Nephron (organoid): ENCODE data around the gene STIP1.

ENCODE experiments used
- H3K27ac Mint-ChIP-seq, 3 experiments: 2 replicates each; pipeline ENCODE4 v1.8.0; 2020; ENCODE audit warnings: mixed read lengths in 3 of 3, mild to moderate bottlenecking in 2 of 3, moderate library complexity in 1 of 3
- H3K27me3 Mint-ChIP-seq: 2 replicates; pipeline ENCODE4 v1.8.0; 2021; ENCODE audit warnings: low read depth, mild to moderate bottlenecking, moderate library complexity, mixed read lengths
- H3K36me3 Mint-ChIP-seq: 2 replicates; pipeline ENCODE4 v1.8.0; 2020; ENCODE audit warnings: low read depth, mixed read lengths
- H3K4me1 Mint-ChIP-seq: 2 replicates; pipeline ENCODE4 v1.8.0; 2020; ENCODE audit warnings: mixed read lengths
- H3K4me3 Mint-ChIP-seq, 3 experiments: 2 replicates each; pipeline ENCODE4 v1.8.0; 2020; ENCODE audit warnings: mild to moderate bottlenecking in 3 of 3, mixed read lengths in 3 of 3, moderate library complexity in 2 of 3
- H3K9me3 Mint-ChIP-seq: 2 replicates; pipeline ENCODE4 v1.8.0; 2020; ENCODE audit warnings: mixed read lengths
- CTCF ChIP-seq, 3 experiments: fragments of 200-600 bp; sonication (generic); IDR thresholded peaks; one replicate each; pipeline ENCODE4 v1.5.0; 2021; ENCODE audit warnings: antibody characterized with exemption in 3 of 3; ENCODE audit not compliant: unreplicated experiment in 3 of 3

STIP1 gene

DNA sequence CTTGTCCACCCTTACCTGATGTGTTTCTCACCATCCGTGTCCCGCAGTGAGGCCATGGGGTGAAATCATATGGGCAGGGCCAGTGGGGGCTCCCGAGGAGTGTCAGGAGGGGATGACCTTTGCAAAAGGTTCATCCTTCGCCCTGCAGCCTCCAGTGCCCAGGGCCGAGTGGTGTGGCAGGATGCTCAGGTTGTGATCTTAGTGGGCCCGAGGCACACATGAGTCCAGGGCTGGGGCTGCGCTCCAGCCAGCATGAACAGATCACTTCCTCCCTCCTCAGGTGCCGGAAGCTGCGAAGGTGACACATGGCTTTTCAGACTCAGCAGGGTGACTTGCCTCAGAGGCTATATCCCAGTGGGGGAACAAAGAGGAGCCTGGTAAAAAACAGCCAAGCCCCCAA is 52.1 kb downstream of the STIP1 start:
- TF ChIP-seq CTCF (IDR thresholded peaks at IDR 0.05; ENCODE audit: unreplicated experiment in 3 of 3) = no peak
- peaks cover 42% of the 10 kb centered on the region for H3K4me1 Mint-ChIP-seq
- H3K9me3 Mint-ChIP-seq = no peaks in the 10 kb centered on the region
- H3K27ac Mint-ChIP-seq = peak overlapping the region; percentile 76 to 98 (median 88)
- peak overlapping the region; percentile 18 to 70 (median 67) for H3K4me3 Mint-ChIP-seq
- peaks cover 9% of the 10 kb centered on the region for H3K36me3 Mint-ChIP-seq
- H3K27me3 Mint-ChIP-seq = no peaks in the 10 kb centered on the region

DNA sequence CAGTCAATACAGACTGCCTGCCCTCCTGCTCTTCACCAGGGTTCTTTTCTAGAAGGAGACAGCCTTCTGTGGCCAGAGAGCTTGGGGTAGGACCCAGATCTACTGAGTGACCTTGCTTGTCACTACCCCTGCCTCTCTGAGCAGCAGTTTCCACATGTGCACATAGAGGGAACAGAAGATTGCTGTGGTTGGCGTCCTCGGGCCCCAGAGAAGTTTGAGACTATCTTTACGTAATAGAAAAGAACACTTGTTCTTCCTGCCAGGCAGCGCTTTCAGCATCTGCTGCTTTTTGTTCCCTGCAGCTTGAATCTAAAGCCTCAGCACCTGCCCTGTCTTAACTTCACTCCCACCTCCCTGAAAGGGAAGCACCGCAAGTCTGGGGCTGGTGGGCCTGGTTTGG is 53.0 kb downstream of the STIP1 start:
- Mint-ChIP-seq H3K27me3 (no peaks in the 10 kb centered on the region), H3K4me3 (peak overlapping the region; percentile 44 to 70 (median 67)), H3K4me1 (peaks cover 45% of the 10 kb centered on the region), H3K27ac (peak overlapping the region; percentile 76 to 98 (median 88)), H3K9me3 (no peaks in the 10 kb centered on the region), H3K36me3 (peaks cover 14% of the 10 kb centered on the region)
- TF ChIP-seq CTCF (IDR thresholded peaks at IDR 0.05; ENCODE audit: unreplicated experiment in 3 of 3) = no peak

GRCh38 chr11:64239662-64240434 is 53.9 kb downstream of the STIP1 start:
- Mint-ChIP-seq H3K27ac (peak overlapping the region; percentile 98), H3K9me3 (no peaks in the 10 kb centered on the region), H3K36me3 (peaks cover 14% of the 10 kb centered on the region), H3K4me1 (peaks cover 45% of the 10 kb centered on the region), H3K4me3 (peak overlapping the region; percentile 90 to 95 (median 92)), H3K27me3 (no peaks in the 10 kb centered on the region)
- no peak for TF ChIP-seq CTCF (IDR thresholded peaks at IDR 0.05; ENCODE audit: unreplicated experiment in 3 of 3)

- no peaks in the 10 kb centered on the region for H3K9me3 Mint-ChIP-seq
- no peaks in the 10 kb centered on the region for H3K27me3 Mint-ChIP-seq
- peak within 1 kb of the TSS; percentile 90 to 95 (median 92) for H3K4me3 Mint-ChIP-seq
- peaks cover 40% of the 10 kb centered on the region for H3K4me1 Mint-ChIP-seq
- H3K36me3 Mint-ChIP-seq = peaks cover 14% of the 10 kb centered on the region
- peak within 1 kb of the TSS; percentile 98 for H3K27ac Mint-ChIP-seq
- no peak for TF ChIP-seq CTCF (IDR thresholded peaks at IDR 0.05; ENCODE audit: unreplicated experiment in 3 of 3)
Observed at GRCh38 chr11:64240435-64241240, 54.7 kb downstream of the STIP1 start, which contains the start of gene FKBP2. Gene FKBP2, plus strand, starts transcription at chr11:64241095. Its CDS starts 1,293 bp downstream, at chr11:64242388.

- no peak for TF ChIP-seq CTCF (IDR thresholded peaks at IDR 0.05; ENCODE audit: unreplicated experiment in 3 of 3)
- H3K27me3 Mint-ChIP-seq = no peaks in the 10 kb centered on the region
Observed at GRCh38 chr11:64241241-64241490, 55.2 kb downstream of the STIP1 start.

More at GRCh38 chr11:64241241-64241490, 55.2 kb downstream of the STIP1 start:
- Mint-ChIP-seq H3K4me1 (peaks cover 40% of the 10 kb centered on the region), H3K9me3 (no peaks in the 10 kb centered on the region), H3K4me3 (peak overlapping the region; percentile 90 to 95 (median 92)), H3K36me3 (peaks cover 14% of the 10 kb centered on the region), H3K27ac (peak overlapping the region; percentile 98)
